Type B pancreatic cell (in vitro differentiated cells): ENCODE data around the gene DNAH8. TPM values are rescaled to one million over a fixed set of nuclear protein-coding genes. Genes with fewer than 3 reads are reported as not detected.
A peak's percentile ranks its signal among the peaks of the same experiment; 100 is the strongest.

Experiments
- DNase-seq: peaks from one replicate; pipeline ENCODE4 v3.0.0; 2021; ENCODE audit warnings: mixed read lengths; ENCODE audit not compliant: unreplicated experiment; ENCODE audit errors: extremely low spot score
- H3K27ac Mint-ChIP-seq: 2 replicates; pipeline ENCODE4 v1.8.0; 2021; ENCODE audit warnings: mild to moderate bottlenecking, mixed read lengths
- H3K27me3 Mint-ChIP-seq: 2 replicates; pipeline ENCODE4 v1.8.0; 2021; ENCODE audit warnings: mixed read lengths
- H3K36me3 Mint-ChIP-seq: 2 replicates; pipeline ENCODE4 v1.8.0; 2021; ENCODE audit warnings: mixed read lengths
- H3K4me1 Mint-ChIP-seq: one replicate; pipeline ENCODE4 v1.8.0; 2021; ENCODE audit warnings: mixed read lengths; ENCODE audit not compliant: unreplicated experiment
- H3K4me3 Mint-ChIP-seq: 2 replicates; pipeline ENCODE4 v1.8.0; 2021; ENCODE audit warnings: mild to moderate bottlenecking, mixed read lengths
- H3K9me3 Mint-ChIP-seq: 2 replicates; pipeline ENCODE4 v1.8.0; 2021; ENCODE audit warnings: mixed read lengths
- CTCF ChIP-seq: fragments of 200-600 bp; sonication (generic); conservative IDR thresholded peaks from 2 replicates; pipeline ENCODE4 v1.5.0; 2021; ENCODE audit warnings: antibody characterized with exemption, mild to moderate bottlenecking
- total RNA-seq: library from RNA; stranded (reverse); gene quantifications from 2 replicates; pipeline ENCODE4 v1.2.1, GENCODE V29; 2021; ENCODE audit warnings: low replicate concordance

DNAH8 gene
- total RNA-seq, 1 donor from 2014 or later: 0.05 TPM

GRCh38 chr6:38716825-38717224 lies 1.7 kb downstream of the DNAH8 start:
- no peak for DNase-seq
- no peaks in the 10 kb centered on the region for H3K9me3 Mint-ChIP-seq
- H3K36me3 Mint-ChIP-seq: no peaks in the 10 kb centered on the region
- no peak overlapping the region for H3K27ac Mint-ChIP-seq
- peaks cover 30% of the 10 kb centered on the region for H3K27me3 Mint-ChIP-seq
- H3K4me3 Mint-ChIP-seq: no peak overlapping the region
- peaks cover 4% of the 10 kb centered on the region for H3K4me1 Mint-ChIP-seq
- no peak for TF ChIP-seq CTCF

- DNase-seq: no peak
- H3K27ac Mint-ChIP-seq: no peak overlapping the region
- H3K36me3 Mint-ChIP-seq: no peaks in the 10 kb centered on the region
- H3K9me3 Mint-ChIP-seq: no peaks in the 10 kb centered on the region
- no peak for TF ChIP-seq CTCF
- peaks cover 22% of the 10 kb centered on the region for H3K27me3 Mint-ChIP-seq
- peaks cover 4% of the 10 kb centered on the region for H3K4me1 Mint-ChIP-seq
- no peak overlapping the region for H3K4me3 Mint-ChIP-seq
These were observed 4.2 kb downstream of the DNAH8 start for GRCh38 chr6:38719358-38719757.

- H3K4me1 Mint-ChIP-seq: peaks cover 4% of the 10 kb centered on the region
- peaks cover 18% of the 10 kb centered on the region for H3K27me3 Mint-ChIP-seq
- no peak overlapping the region for H3K4me3 Mint-ChIP-seq
- DNase-seq: no peak
- TF ChIP-seq CTCF: no peak
- no peak overlapping the region for H3K27ac Mint-ChIP-seq
- H3K9me3 Mint-ChIP-seq: no peaks in the 10 kb centered on the region
- no peaks in the 10 kb centered on the region for H3K36me3 Mint-ChIP-seq
These were observed 5.2 kb downstream of the DNAH8 start for GRCh38 chr6:38720295-38720694.

- Mint-ChIP-seq H3K4me1 (peaks cover 4% of the 10 kb centered on the region), H3K9me3 (no peaks in the 10 kb centered on the region), H3K27me3 (peaks cover 11% of the 10 kb centered on the region), H3K27ac (peak overlapping the region; percentile 39), H3K36me3 (no peaks in the 10 kb centered on the region), H3K4me3 (no peak overlapping the region)
- DNase-seq: no peak
- TF ChIP-seq CTCF: no peak
These were observed 6.9 kb downstream of the DNAH8 start for GRCh38 chr6:38722038-38722437.

- no peak for TF ChIP-seq CTCF
- Mint-ChIP-seq H3K27ac (no peak overlapping the region), H3K36me3 (no peaks in the 10 kb centered on the region), H3K27me3 (peaks cover 11% of the 10 kb centered on the region), H3K4me3 (no peak overlapping the region), H3K4me1 (peaks cover 4% of the 10 kb centered on the region), H3K9me3 (no peaks in the 10 kb centered on the region)
- DNase-seq: no peak
These were observed 7.7 kb downstream of the DNAH8 start for GRCh38 chr6:38722727-38723334.

GRCh38 chr6:38723783-38724182 lies 8.7 kb downstream of the DNAH8 start:
- H3K9me3 Mint-ChIP-seq: no peaks in the 10 kb centered on the region
- peaks cover 10% of the 10 kb centered on the region for H3K27me3 Mint-ChIP-seq
- no peaks in the 10 kb centered on the region for H3K36me3 Mint-ChIP-seq
- H3K27ac Mint-ChIP-seq: no peak overlapping the region
- TF ChIP-seq CTCF: no peak
- DNase-seq: no peak
- no peak overlapping the region for H3K4me3 Mint-ChIP-seq
- H3K4me1 Mint-ChIP-seq: peaks cover 4% of the 10 kb centered on the region
